ENCODE data around the gene LDAH.

The LDAH gene

DNA sequence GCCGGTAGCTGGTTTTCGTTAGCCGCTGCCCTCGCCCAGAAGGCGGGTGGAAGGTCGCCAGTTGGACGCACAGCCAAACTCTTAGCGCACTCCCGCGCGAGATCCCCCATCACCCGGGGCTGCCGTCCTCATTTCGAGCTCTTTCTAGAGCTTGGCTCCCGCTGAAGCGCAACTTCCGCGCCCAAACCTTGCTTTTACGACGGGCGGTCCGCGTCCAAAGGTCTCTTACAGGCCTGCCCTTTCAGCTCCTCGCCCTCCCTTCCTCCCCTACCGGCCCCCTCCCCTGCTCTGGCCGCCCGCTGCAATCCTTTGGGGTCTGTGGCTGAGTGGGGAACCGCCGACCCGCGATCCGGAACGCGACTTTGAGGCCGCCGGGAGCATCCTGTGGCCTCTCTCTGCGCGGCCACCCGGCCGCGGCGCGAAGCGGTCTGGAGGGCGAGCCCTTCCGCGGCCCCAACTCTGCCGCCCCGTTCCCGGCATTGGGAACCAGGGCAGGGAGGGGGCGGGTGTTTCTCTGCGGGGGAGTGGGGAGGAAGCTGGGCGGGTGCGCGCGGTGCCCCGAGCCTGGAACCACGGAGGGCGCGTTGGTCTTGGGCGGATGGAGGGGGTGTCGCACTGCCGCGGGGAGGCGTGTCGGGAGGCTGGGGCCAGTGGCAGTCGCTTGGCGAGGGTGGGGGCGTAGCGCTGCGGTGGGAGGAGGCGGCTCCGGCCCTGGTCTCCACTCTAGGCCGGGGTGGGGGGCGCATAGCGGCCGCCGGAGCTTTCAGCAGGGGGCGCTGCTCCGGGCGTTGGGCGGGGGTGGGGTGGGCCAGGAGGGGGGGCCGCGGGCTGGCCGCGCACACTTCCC is 156.4 kb downstream of the LDAH start, which contains the start of gene GDF7:
TSS of gene GDF7 (plus strand) at position 841 of the 847 bp plus-strand sequence. CDS start 96 bp downstream, outside the sequence.
- peak; percentile 35 for DNase-seq

DNA sequence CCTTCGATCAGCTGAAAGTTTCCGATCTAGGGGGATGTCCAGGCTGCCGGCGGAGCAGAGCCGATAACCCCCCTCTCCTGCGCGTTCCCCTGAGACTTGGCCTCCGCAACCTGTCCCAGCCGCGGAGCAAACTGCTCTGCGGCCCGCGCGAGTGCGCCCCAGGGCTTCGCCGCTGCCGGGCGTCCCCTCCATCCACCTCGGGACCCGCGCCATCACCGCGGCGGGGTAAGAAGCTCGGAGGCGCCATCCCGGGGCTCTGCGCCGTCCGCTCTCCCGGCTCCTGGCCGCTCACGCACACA is 156.9 kb downstream of the LDAH start:
- DNase-seq = no peak

DNA sequence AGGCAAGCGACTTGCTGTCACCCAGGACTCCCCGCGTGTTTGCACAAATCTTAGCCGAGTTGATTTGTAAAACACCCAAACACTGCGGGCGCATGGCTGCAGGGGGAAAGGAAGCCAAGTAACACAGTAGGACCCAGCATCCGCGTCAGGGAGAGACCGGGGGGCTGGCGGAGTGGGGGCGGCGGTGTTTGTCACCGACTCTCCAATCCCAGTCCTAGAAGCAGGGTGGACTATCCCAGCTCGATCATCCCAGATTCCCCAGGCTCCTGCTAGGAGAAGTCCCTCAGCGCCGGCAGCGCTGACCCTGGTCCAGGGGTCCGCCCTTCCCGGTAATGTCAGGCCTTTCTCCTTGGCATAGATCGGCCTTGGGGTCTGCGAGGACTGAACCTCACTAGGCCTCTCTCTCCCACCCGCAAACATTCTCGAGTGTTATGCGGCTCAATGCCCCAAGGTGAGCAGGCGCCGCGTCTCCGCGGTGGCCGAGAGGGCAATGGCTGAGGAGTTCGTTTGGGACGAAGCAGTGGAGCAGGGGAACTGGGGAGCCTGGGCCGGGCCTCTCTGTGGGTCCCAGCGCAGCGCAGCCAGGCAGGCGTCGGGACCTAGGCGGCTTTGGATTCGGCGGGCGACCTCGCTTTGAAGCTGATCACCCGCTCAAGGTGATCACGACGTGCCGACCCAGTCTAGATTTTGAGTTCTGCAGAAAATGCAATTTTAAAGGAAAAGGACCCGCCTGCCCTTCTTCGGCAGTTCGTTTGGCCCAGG is 157.5 kb downstream of the LDAH start:
- DNase-seq = no peak

DNA sequence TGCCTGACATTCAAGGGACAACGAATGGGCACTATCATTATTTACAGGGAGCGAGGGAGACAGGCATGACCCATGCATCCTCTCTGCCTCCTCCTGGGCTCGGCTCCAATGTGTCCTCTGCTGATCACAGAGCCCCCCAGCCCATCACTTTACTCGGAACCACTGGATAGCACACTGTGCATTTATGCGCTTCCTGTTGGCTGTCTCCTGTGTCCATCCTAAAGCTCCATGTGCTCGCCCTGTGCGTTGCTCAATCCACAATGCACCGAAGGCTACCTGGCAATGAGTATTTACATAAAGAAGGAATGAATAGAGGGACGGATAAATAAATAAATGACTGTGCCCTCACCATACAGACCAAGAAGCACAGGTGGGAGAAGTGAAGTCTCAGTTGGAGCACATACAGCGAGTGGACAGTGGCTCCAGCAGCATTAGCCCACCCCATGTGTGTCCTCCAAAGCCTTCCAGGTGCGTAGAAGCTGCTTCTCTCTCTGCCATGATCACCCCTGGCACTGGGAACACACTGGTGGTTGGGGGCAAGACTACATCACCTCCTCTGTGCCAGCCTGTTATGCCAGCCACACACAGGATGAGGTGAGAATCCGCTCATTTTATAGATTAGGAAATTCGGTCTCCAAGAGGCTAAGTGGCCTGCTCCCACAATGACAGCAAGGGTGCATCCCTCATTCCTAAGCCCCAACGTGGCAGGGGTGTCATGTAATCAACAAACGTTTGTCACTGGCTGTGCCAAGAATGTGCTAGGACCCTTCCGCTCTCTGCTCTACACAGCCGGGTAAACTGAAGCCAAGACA is 158.3 kb downstream of the LDAH start:
- no peak for DNase-seq

DNA sequence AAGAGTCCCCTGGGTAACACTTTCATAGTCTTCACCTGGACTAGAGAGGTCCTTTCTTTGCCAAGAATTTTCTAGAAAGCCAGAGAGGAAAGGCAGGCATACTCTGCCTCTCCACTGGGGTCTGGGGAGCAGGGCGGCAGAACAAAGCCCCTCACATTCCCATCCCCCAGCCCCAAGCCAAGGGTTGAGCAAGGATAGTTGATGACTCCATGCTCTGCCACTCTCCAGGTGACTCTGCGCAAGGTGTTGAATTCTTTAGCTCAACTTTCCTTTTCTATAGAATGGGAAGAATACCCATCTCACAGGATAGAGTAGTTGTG is 158.9 kb downstream of the LDAH start:
- no peak for DNase-seq

DNA sequence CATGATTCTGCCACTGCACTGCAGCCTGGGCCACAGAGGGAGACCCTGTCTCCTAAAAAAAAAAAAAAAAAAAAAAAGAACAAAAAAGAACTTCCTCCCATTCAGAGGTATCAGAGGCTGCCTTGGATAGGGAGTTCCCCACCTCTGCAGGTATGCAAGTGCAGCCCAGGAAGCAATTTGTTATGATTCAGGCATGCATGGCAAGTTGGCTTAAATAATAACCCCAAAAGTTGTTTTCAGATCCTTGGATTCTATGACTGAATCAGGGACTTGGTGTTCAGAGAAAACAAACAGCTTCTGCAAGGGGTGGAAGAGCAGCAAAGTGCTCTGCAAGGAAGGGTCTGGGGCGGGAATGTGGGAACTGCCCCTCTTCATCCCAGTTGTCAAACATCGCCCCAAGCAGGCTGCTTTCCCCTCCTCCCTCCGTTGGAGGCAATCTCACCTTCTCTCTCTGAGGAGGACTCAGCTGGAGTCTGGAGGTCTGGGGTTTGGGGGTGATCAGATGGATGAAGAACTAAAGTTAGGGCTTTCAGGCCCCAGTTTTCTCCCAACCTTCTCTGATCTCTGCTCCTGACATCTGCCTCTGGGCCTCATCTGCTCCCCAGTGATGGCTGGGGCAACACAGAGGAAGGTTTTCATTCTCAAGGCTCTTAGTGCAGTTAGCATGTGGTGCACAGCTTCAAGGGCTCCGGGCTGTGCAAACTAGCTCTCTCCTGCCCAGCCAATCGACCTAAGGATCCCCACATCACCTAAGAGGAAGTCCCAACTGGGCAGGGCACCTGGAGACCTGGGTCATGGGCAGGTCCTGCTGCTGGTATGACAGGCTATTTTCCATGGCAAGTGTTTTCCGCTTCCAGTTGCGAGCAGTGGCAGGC is 159.5 kb downstream of the LDAH start:
- no peak for DNase-seq

DNA sequence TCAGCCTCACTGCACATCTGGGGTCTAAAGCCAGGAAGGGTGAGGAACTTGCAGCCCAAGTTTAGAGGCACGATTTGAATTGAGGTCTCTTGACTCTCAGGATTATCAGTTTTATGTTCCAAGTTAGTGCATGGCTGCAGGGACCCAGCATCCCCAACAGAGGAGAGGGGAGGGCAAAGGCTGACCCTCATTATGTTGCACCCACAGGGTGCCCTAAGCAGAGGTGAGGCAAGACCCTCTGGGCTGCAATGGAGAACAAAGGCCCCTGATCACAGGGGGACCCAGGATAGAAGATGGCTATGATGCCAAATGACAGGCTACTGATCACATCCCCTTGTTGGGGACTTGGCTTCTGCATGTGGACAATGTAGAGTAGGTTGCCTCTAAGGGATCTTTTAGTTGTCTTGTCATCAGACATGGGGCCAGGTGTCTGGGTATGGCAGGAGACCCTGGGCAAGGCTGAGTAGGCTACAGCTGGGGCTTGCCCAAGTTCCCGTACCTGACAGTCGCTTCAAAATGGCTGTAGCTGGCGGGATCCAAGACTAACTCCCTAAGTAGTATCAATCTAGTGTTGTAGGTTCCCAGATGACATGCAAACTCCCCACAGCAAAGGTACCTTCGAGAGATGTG is 160.5 kb downstream of the LDAH start:
- DNase-seq = no peak

DNA sequence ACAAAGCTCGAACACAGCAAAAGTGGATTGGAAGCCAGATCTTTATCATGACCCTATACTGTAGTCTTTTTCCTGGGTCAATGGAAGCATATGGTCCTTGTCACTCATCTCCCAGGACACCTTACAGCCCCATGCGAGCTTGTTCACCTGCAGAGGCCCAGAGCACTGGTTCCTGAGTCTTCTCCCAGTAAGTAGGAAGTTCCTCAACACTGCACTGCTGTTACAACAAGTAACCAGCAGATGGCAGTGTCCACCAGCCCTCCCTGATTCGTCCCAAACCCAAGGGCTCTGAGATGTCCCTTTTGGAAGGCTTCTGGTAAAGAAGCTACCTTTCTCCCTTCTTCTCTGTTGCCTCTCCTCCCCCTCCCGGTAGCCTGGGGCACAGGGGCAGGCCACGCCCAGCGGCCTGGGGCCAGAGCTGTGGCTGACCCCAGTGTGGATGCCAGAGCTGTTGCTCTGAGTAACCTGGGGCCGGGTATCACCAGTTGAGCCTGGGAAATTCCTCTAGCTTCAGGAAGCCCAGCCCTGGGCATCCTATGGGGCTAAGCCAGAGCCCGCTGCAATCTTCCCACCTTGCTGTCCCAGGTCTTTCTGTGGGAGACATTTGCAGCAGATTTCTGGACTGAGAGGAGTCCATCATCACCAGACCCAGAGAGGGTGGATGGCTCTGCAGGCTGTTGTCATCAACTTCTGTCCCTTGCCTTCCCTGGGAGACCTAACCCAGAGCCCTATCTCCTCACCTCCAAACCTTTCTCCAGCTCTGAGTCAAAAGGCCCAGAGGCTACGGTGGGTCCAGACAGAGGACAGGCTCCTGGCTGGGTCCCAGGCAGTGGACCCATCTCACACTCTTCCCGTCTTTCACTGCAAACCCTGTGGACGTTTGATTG is 161.2 kb downstream of the LDAH start:
- DNase-seq = peak; percentile 84

DNA sequence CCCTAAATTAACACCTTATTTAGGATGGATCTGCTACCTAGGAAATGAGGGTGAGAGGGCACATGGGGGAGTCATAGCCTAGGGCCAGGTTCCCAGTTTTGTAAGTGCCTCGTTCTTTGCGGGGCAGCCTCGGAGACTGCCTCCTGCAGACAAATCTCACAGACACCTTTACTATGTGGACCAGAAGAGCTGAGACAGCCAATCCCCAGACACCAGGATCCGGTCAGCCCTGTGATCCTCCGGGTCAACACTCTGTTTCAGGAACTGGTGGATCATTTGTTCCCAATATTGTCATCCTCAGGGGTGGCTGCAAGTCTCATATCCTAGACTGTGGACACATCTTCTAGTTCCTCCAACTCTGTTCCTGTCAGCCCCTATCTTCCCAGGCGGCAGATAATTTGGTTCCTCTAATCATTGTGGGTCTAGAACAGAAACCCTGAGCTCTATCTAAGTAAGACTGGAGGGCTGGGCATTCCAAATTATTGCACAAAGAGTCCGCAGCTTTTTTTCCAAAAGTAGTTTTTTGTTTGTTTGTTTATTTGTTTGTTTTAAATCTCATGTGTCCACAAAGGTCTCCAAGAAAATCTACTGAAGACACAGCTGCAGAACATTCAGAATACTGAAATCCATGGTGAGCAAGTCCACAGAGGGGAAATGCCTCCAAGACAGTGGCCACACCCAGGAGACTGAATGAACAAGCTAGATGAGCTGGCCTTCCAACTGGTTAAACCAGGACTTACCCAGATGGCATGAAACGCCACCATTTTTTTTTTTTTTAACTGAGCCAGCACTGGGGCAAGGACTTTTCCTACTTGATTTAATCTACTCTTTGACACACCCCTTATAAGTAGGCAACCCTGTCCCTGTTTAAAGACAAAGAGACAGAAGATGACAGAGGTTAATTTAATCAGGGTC is 162.1 kb downstream of the LDAH start:
- DNase-seq = no peak

DNA sequence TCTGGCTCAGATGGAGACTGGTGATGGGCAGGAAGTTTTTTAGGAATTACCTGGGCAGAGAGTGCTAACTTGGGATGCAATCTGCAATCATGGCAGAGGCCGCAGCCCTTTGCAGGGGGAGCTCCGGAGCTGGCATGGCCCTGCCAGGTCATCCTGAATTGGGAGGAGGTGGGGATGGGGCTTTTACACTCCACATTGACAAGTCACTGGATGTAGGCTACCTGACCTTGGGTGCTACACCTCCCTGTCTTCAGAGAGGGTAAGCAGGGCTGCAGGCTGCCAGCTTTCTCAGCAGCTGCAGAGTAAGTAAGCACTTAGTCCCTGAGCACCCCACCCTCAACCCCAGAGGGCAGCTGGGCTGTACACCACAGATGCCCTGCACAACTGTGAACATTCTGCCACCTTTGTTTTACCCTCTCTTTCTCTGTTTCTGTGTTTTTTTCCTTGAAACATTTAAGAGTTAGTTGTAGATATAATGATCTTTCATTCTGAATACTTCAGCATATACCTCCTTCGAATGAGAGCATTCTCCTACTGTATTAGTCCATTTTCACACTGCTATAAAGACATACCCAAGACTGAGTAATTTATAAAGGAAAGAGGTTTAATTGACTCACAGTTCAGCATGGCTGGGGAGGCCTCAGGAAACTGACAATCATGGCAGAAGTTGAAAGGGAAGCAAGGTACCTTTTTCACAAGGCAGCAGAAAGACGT is 165.2 kb downstream of the LDAH start:
- DNase-seq = no peak

DNA sequence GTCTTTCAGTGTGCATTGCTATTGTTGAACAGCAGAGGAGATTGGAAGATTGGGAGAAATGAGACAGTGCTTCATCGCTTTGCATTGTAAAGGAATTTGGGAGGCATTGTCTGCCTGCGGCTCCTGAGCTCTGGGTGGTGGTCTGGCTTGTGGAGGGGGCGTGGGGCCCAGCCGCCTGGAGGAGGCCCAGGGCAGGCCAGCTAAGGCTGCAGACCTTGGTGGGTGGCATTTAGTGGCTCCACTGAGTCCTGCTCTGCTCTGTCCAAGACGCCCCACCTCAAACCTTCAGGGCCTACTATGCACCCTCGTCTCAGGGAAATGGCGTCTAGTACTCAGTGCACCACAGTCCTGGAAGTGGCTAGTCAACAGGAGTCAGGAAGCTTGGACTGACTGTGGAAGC is 166.3 kb downstream of the LDAH start:
- no peak for DNase-seq

DNA sequence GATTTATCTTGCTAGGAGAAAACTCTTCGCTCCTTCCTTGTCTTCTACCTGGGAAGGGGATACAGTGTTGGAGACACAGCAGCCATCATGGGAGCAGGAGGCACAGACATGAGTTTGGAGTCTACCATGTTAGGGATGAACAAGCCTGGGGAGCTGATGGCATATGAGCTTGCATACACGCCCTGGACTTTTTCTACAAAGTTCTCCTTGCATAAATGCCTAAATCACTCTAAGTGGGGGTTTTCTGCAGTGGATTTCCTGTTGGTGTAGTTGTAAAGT is 168.4 kb downstream of the LDAH start:
- no peak for DNase-seq

DNA sequence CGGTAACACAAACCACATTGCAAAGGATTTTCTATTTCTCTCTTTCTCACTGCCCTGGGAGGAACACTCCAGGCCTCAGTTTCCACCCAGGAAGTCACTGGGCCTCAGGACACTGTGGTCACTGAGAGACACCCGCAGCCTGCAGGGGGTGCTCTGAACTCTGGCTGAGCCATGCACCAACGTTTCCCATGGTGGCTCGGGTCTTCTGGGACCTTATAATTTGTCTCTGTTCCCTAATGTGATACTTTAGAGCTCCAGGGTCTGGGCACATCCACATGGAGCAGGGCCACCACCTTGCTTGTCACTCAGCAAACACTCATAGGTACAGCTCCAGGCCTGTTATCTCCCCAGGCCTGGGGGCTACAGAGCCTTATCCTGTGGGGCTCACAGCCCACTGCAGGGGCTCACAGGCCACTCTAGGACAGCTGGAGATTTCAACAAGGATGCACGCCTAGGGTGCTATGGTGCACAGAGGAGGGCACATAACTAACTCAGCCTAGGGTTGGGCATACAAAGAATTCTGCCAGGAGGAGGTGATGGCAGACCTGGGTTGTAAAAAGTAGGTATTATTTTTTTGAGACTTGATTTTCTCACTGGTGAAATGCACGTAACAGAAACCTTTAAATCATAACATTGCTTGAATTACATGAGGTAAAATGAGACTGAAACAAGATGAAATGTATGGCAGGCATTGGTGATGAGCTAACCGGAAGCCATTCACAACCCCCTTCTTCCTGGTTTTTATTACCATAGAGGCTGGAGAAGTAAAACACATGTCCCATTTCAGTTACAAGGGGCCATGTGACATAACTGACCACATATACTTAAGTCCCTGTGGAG is 169.0 kb downstream of the LDAH start:
- no peak for DNase-seq

DNA sequence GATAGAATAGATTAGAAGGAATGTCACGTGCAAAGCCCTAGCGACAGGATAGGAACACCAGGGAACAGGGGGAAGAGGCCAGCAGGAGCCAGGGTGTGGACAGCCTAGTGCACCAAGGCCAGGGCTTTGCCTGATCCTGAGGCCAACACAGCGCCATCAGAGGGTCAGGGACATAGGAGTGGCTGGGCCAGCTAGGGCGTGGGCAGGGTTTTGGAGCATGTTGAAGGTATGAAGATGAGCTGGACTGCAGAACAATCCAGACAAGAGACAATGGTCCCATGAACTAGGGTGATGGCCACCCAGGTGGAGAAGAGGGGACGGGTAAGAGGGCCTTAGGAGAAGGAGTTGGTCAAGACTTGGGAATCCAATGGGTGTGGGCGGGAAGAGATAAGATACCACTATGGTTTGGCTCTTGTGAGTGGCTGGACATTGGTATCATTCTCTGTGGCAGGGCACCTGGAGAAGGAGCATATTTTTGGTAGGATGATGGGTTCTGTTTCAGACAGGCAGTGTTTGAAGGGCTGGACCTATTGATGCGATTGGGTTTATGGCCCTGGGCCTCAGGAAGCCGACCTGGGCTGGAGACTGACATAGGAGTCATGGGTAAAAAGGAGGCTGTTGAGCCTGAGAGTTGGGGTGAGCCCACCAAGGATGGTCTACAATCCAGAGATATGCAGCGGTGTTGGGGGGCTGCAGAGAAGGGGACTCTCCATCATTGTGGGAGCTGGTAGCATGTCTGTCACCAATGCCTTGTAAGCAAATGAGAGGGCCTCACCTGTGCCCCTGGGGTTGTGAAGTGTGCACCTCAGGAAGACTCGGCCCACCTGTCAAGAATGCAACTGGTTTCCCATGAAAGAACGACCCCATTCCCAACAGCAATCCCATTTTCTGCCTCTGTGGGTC is 170.0 kb downstream of the LDAH start:
- no peak for DNase-seq

DNA sequence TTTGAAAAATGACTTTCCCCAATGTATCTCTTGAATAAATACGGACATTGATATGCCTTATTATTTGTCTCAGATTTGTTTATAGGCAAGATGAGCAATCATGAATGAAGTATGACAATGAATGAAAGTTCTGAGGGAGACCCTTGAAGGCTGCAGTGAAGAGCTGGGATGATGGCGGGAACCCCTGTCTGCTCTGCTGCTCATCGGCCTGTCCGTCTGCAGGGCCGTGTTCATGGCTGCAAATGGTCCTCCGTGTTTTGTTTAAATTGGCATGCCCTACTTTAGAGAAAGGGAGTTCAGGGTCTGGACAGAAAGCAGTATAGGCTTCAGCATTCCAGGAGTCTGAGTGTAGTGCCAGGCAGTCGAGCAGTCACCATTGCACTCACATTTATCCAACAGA is 170.8 kb downstream of the LDAH start:
- no peak for DNase-seq

DNA sequence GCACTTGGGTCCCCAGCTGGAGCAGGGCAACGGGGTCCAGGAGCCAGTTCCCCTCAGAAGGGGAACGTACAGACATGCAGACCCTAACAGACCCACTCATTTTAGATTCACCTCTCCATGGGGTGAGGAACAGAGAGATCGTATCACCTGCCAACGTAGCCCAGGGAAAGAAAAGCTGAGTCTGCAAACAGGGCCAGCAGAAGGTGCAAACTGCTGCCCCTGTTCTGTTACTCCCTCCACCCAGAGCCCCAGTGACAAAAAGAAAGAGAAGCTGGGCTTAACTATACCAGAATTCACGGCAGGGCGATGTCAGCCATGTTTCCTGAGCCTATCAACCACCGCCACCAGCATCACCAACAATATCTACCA is 171.2 kb downstream of the LDAH start:
- no peak for DNase-seq

DNA sequence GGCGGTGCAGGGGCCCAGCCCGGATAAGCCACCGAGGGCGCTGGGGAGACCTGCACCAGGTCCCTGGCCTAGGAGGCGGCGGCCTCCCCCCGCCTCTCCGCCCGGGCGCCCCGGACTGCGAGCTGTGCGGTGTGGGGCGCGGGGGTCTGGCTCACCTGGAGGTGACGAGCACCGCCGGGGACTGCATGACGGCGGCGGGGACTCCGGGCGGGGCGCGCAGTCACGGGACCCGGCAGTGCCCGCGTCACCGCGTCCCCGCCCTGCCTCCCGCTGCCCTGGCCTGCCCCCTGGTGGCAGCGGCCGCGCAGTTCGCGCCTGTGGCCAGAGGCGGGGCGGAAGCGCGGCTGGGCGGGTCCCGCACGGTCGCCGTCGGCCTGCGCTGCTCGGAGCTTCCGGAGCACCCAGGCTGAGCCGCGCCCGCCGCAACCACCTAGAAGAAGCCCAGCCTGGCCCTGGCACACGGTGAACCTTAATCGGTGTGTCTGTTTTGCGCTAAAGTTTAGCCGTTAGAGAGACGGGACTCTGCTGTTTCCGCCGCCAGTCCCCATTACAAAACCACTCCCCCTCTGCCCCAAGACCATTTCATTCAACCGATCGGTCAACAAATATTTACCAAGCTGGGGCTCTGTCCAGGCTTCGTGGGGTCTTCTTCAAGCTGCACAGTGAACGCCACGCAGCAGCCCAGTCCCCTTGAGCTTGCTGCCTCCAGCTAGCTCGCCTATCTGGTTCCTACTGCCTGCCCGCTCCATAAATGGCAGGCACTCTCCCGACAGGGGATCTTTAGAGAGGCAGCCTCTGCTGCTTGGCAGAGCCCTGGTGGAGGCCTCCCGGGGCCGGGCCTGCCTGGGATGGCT is 171.8 kb downstream of the LDAH start, which contains the start of gene HS1BP3:
TSS of gene HS1BP3 (minus strand) at position 222 of the 854 bp plus-strand sequence. CDS start at position 187, 35 bp downstream.
- peak; percentile 89 for DNase-seq
